ENCODE results near the gene CCR5AS.
"Not testable (repeated sequence)": the region's sequence is repeated elsewhere in the genome, so short reads cannot be mapped to it uniquely, and the experiment has no call there.

CCR5AS gene

DNA sequence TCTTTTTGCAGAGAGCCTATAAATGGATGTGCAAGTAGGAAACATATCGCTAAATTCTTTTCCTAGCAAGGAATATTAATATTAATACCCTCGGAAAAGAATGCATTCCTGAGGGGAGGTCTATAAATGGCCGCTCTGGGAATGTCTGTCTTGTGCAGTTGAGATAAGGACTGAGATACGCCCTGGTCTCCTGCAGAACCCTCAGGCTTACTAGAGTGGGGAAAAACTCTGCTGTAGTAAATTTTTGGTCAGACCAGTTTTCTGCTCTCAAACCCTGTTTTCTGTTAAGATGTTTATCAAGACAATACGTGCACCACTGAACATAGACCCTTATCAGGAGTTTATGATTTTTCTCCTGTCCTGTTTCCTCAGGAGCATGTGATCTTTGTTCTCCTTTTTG, 25.0 kb upstream of the CCR5AS start:
- intact Hi-C loops (cut with DNase I); ATAC-seq; DNase-seq (ENCODE audit: low spot score): not testable (repeated sequence)

DNA sequence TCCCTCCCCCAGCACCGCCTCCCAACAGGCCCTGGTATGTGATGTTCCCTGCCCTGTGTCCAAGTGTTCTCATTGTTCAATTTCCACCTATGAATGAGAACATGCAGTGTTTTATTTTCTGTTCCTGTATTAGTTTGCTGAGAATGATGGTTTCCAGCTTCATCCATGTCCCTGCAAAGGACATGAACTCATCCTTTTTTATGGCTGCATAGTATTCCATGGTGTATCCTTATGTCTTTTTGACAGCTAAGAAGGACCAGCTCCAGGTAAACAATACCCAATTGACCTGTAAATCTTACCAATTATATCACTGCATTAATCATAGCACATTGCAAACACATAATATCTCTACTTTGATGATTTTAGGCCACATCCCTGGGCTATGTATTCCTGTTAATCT, 24.0 kb upstream of the CCR5AS start:
- intact Hi-C loops (cut with DNase I); ATAC-seq; DNase-seq (ENCODE audit: low spot score): not testable (repeated sequence)

DNA sequence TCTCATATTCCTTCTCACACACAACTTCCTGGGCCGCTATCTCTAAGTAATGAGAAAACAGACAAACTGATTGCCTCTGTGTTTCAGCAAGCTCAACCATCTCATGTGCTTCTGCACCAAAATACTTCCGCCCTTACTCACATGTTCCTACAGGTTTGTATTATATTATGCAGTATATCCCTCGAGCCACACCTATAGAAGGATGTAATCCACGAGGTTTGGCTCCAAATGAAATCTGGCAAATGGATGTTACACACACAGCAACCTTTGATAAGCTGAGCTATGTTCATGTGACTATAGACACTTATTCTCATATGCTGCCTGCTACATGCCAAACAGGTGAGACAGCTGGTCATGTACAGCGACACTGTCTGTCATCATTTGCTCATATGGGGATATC, 22.8 kb upstream of the CCR5AS start:
- ATAC-seq (no peak), DNase-seq (ENCODE audit: low spot score) (no peak)
- intact Hi-C loops (cut with DNase I), result no loop called here

DNA sequence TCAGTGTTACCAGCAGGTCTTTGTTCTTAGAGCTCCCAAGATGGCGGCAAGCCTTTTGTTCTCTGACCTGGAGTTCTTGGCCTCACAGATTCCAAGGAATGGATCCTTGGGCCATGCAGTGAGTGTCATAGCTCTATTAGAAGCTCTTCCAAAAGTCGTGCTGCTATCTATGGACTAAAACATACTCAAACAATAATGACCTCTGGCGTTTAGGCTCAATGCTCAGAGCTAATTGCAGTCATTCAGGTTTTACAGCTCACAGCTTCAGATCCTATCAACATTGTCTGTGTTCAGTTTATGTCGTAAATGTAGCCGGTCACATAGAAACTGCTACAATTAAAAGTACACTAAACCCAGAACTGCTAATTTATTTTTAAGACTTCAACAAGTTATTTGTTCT, 22.4 kb upstream of the CCR5AS start:
- no peak for ATAC-seq
- intact Hi-C loops (cut with DNase I), result no loop called here
- no peak for DNase-seq (ENCODE audit: low spot score)

DNA sequence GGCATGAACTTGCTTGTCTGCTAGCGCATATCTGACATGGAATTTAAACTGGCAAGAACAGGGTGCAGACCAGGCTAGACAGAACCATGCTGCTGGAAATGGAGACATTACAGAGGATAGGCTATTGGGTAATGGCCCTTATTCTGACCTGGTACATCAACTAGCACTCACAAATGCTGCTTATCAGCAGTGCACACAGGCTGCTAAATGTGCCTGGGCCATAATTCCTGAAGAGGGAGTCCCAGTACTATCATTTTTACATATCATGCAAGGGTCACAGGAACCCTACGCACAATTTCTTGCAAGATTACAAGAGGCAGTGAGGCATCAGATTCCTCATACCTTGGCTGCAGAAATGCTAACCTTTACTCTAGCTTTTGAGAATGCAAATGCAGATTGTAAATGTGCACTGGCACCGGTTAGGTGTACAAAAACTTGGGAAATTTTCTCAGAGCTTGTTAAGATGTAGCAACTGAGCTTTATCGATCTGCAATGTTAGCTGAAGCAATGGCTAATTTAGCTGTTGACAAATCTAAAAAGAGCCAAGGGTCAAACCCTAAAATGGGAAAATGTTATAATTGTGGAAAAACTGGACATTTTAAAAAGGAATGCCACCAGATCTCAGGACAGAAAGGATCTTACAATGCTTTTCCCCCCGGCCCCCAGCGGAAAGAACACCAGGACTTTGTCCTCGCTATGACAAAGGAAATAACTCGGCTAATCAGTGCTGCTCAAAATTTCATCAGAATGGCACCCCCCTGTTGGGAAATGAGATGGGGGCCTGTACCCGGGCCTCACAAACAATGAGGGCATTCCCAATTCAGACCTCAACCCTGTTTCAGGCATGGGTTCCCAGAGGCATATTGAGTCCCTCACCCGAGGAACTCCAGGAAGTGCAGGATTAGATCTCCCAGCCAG, 21.3 kb upstream of the CCR5AS start:
- intact Hi-C loops (cut with DNase I), result no loop called here
- ATAC-seq (no peak), DNase-seq (ENCODE audit: low spot score) (no peak)

DNA sequence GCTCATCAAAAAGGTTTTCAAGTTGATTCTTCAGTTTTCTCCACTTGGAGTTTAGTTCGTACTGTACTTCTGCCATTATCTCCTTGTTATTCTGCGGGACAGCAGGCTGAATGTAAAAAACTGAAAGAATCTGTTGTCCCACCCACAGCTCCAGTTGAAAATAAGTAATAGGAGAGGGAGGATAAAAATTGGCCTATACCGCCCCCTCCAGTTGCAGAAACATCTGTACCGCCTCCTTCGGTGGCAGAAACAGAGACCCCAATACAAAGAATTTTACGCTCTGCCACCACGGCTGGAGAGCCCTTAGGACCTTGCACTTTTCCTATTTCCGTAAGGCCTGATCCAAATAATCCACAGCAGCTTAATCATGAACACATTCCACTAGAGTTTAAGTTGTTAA, 20.5 kb upstream of the CCR5AS start:
- intact Hi-C loops (cut with DNase I); DNase-seq (ENCODE audit: low spot score); ATAC-seq: not testable (repeated sequence)

DNA sequence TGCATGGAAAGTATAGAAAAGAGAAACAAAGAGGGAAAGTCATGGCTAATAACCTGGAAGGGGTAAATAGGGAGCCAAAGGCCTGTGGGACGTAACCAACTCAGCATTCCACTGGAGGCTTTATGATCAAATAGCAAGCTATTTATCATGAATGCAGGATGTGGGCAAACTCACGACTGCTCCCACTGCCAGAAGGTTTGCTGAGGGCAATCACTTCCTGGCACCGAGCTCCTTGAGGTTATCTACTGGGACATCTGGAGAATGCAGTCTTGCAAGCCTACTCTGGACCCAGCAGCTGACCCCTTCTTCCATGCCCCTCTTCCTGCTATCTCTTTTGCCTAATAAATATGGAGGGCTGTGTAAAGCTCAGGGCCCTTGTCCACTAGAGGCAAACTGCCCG, 19.6 kb upstream of the CCR5AS start:
- intact Hi-C loops (cut with DNase I); DNase-seq (ENCODE audit: low spot score); ATAC-seq: not testable (repeated sequence)

DNA sequence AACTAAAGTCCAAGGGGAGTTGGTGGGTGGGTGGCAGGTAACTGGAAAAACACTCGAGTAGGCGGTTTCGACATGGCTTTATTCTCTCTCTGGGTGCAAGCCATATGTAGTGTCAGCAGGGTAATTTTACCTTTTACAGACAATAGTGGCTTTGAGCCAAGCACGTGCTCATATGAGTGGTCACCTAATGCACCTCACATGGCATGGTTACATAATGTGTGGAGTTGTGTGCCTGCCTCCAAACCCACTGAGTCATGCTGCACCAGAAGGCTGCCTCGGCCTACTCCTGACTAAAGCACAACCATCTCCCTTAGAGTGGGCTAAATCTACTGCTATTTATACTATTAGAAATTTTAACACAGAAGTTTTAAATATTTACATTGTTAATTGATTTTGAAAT, 16.7 kb upstream of the CCR5AS start:
- DNase-seq (ENCODE audit: low spot score) (no peak), ATAC-seq (no peak)
- intact Hi-C loops (cut with DNase I), result no loop called here

DNA sequence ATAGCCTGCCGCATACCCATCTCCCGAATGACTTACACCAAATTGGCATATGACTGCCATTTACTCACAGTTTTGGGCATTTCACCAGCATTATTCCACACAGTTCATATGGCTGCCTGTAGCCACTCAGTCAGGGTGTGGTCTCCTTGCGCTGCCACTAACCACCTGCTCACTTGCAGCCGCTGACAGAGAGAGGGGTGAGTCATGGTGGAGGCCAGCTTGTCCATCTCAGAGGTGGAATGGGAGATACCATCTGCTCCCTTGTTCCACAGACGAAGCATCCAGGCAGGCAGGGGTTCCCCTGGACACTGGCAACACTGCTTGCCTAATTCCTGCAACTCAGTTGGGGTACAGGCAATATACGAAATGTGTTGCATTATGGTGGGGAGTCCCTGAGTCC, 15.8 kb upstream of the CCR5AS start:
- ATAC-seq (no peak), DNase-seq (ENCODE audit: low spot score) (no peak)
- intact Hi-C loops (cut with DNase I), result no loop called here

DNA sequence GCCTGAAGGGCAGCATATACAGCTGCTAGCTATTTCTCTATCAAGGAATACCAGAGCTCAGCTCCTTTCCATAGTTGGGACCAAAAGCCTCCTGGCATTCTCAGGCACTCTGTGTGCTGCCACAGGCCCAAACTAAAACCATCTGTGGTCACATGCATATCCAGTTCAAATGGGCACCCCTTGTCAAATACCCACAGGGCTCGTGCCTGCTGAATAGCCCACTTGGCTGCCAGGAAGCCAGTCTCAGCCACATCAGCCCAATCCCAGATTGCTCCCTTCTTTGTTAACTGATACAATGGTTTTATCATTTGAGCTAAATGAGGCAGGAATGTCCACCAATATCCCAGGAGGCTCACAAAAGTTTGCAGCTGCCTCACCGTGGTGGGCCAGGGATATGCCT, 14.1 kb upstream of the CCR5AS start:
- ATAC-seq, result no peak
- no peak for DNase-seq (ENCODE audit: low spot score)
- intact Hi-C loops (cut with DNase I), result no loop called here

DNA sequence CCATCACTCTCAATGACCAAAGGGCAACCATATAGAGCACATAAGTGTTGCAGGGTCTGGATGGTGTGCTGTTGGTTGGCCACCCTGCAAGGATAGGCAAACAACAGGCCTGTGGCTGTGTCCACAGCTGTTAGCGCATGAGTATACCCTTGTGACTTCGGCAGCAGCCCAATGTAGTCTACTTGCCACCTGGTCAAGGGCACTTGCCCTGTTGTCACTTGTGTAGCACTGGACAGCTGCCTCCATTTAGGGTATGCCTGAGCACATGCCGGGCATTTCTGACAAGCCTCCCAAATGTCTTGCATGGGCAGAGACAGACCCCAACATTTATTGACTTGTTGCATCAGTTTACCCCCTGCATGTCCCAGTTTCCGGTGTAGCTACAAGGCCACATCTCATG, 12.9 kb upstream of the CCR5AS start:
- no peak for ATAC-seq
- intact Hi-C loops (cut with DNase I), result no loop called here

DNA sequence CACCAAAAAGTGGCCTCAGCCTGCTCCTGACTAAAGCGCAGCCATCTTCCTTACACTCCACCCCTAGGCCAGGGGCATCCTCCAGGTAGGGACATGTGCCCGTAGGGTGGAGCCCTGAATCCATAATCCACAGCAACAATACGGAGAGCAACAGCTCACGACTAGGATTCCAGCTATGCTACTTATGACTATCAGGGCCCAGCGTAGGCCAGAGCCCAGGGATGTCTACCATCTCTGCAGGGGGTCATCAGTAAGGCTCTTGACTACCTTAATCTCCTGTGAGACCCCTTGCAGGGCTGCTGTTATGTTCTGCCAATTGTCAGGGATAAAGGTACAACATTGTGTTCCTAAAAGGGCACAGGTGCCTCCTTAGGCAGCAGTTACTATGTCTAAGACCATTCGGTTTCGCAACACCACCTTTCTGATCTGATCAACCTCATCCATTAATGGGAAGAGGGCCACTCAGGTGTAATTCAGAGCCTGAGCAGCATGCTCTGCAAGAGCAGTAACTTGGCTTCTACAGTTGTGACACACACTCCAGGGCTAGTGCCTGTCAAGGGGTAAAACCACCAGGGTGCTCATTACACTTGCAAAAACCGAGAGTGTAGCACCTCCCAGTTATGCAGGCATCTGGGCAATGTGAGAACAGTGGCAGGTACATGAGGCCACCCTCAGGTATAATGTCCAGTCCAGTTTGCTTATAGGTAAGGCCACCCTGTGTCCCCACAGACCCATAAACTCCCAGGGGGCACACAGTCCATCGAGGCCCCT, 11.2 kb upstream of the CCR5AS start:
- intact Hi-C loops (cut with DNase I), result no loop called here
- no peak for DNase-seq (ENCODE audit: low spot score)
- no peak for ATAC-seq

More for the DNA sequence above, 12.9 kb upstream of the CCR5AS start:
- no peak for DNase-seq (ENCODE audit: low spot score)

DNA sequence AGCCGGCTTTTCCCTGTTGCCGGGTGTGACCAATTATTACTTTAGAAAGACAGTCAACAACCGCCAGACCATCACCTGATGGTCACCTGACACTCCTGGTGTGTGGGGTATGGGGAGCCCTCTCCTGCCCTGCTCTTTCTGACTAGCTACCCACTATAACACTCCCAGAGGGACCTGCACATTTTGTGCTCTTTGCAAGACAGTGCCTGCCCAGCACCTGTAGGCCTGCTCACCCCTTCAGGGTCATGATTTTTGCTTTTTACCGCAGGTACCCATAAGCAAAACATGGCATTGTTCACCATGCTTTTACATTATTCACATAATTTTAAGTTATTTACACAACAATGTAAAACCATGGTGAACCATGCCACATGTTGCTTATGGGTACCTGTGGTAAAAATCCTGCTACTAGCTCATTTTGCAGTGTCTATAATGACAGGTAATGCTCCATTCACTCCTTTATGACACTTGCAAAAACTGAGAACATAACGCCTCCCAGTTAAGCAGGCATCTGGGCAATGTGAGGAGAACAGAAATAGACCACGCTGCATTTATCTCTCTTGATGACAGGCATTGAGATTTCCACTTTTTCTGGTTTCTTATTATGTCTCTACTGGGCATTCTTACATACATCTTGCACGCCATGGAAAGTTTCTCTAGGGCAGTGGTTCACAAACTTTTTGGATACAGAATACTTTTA, 10.1 kb upstream of the CCR5AS start:
- intact Hi-C loops (cut with DNase I), result no loop called here
- DNase-seq (ENCODE audit: low spot score), result no peak
- ATAC-seq, result no peak

DNA sequence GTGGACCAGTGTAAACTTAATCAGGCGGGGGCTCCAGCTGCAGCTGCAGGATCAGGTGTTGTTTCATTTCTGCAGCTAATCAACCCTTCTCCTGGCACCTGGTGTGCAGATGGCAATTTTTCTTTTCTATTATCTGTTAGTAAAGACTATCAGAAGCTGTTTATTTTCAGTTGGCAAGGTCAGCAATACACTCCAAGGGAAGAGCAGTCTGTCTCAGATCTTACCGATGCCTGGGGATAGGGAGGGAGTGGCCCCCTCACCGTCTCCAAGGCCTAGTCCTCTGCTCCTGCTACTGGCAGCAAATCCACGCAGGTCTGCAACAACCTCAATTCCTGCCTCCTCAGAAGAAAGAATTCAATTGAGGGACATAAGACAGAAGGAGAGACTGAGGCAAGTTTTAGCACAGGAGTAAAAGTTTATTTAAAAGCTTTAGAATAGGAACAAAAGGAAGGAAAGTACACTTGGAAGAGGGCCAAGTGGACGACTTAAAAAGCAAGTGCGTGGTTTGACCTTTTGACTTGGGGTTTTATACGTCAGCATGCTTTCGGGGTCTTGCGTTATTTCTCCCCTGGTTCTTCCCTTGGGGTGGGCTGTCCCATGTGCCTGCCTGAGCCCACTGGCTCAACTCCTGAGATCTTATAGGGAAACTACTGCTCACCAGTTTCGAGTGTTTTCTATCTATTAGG, 9.4 kb upstream of the CCR5AS start:
- no peak for ATAC-seq

DNA sequence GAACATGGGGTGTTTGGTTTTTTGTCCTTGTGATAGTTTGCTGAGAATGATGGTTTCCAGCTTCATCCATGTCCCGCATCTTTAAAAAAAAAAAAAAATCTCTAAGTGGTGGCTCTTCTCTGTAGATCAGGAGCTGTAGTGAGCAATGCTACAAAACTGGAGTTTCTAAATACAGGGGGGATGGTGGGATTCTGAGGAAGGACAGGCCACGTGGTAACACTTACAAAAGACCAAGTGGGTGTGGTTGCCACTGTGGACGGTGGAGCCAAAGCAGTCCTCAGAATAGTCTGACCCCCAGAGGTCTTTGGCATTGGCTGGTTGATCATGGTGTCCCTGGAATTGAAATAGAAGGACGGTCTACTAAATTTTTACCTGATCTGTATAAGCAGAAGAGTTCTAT, 7.9 kb upstream of the CCR5AS start:
- no peak for ATAC-seq
- no peak for DNase-seq (ENCODE audit: low spot score)
- intact Hi-C loops (cut with DNase I), result no loop called here

More for the DNA sequence above, 9.4 kb upstream of the CCR5AS start:
- intact Hi-C loops (cut with DNase I), result no loop called here
- DNase-seq (ENCODE audit: low spot score), result no peak

DNA sequence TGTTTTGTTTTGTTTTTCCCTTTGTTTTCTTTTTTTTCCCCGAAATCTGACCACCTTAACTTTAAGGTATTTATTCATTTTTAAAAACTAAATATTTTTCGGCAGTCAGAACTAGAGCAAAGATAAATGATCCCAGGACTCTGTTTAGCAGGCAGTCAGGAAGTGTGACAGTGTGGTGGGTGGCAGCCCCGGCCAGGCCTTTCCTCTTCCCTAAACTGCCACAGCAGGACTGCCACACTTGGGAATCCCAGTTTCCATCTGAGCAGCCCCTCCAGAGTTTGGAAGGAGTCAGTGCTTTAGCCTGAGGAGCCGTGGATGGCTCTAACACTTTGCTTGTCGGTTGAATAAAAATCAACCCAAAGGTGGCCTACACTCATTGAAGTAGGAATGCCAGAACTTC, 7.1 kb upstream of the CCR5AS start:
- ATAC-seq, result no peak
- no peak for DNase-seq (ENCODE audit: low spot score)
- intact Hi-C loops (cut with DNase I), result no loop called here

DNA sequence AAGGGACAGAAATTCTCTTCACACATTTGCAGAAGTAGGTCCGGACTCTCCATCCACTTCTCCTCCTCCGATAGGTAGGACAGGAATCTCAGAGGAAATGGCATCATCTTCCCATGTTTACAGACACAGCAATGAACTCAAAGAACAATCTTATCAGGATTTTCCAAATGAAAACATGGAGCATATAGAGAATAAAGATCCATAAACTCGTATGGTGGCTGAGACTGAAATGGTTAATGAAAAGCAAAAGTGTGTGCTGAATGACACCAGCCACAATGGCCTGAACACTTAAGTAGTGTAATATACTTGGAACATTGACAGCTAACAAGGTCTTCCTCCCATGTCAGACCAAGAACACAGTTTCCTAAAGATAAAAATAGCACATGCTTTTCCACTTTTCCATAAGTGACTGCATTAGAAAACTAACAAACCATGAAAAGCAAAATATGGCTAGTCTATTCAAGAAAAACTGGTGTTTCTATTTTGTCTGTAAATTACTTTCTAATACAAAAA, 6.0 kb upstream of the CCR5AS start:
- intact Hi-C loops (cut with DNase I), result no loop called here
- no peak for DNase-seq (ENCODE audit: low spot score)
- ATAC-seq, result no peak

DNA sequence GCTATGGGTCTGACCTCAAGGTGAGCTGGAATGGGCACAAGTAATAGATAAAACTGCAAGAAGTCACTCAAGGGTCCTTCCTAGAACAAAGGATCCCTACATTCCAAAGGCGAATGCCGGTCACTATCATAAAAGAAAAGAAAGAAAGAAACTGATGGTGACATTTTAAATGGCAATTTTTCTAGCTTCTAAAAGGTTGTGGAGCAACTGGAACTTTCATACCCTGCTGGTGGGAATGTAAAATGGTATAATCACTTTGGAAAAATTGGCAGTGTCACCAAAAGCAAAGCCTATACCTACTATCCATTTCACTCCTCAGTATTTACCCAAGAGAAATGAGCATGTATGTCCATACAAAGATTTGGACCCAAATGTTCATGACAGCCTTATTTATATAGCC, 4.4 kb upstream of the CCR5AS start:
- intact Hi-C loops (cut with DNase I), result no loop called here
- ATAC-seq (no peak), DNase-seq (ENCODE audit: low spot score) (no peak)

DNA sequence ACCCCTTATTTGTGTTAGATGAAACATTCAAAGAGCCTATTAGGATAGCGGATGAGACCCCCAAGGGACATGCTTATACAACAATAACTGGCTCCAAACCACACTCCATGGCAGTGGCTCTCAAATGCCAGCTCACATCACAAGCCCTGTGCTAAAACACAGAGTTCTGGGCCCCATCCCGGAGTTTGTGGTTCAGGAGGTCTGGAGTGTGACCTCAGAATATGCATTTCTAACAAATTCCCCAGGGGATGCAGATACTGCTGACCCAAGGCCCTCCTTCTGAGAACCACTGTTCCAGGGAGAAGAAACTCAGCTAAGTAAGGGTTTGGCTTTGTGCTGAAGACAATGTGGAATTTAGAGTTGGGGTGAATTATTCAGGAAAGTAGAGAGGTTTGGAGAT, 3.8 kb upstream of the CCR5AS start:
- intact Hi-C loops (cut with DNase I), result no loop called here
- ATAC-seq (no peak), DNase-seq (ENCODE audit: low spot score) (no peak)

Measured in sciatic nerve (tissue), 2 donors.